IMR-90 (cell line): ENCODE measurements around the gene ASMTL. TPM values are rescaled to one million over a fixed set of nuclear protein-coding genes. Genes with fewer than 3 reads are reported as not detected.

Experiments
- ATAC-seq: fragments of 200-7000 bp; cut with Tn5 transposase; 2 replicates; pipeline ENCODE4 v1.9.1; 2020; ENCODE audit warnings: low read depth, mild to moderate bottlenecking, moderate library complexity
- BruUV-seq: library from RNA; stranded (reverse); fragments of 400-500 nt; replicated peaks from 2 replicates; lab custom pipeline; 2021; lab: Mats Ljungman, UMichigan
- CTCF ChIA-PET: fragments of 300-600 bp; formaldehyde crosslinking; extraction: SDS; loops from one replicate; lab custom pipeline; 2021; ENCODE audit warnings: antibody characterized with exemption; lab: Yijun Ruan, JAX
- POLR2A ChIA-PET: fragments of 300-600 bp; sonication (Branson Sonifier 250); formaldehyde crosslinking; loops from one replicate; lab custom pipeline; 2022; ENCODE audit warnings: antibody characterized with exemption; ENCODE audit not compliant: unreplicated experiment; lab: Charles Lee
- DNase-seq: peaks from one replicate; pipeline ENCODE4 v3.0.0; 2013
- H2AFZ ChIP-seq: replicated peaks from 2 replicates; pipeline ENCODE3; 2013; ENCODE audit warnings: low read length, mild to moderate bottlenecking; ENCODE audit not compliant: poor library complexity
- H2AK5ac ChIP-seq: 2 replicates; pipeline ENCODE4 v1.6.1; 2013; ENCODE audit warnings: low read depth, low read length, inconsistent platforms
- H2AK9ac ChIP-seq: replicated peaks from 2 replicates; pipeline ENCODE3; 2013; ENCODE audit warnings: mild to moderate bottlenecking, low read depth, low read length, moderate library complexity; ENCODE audit not compliant: poor library complexity
- H2BK120ac ChIP-seq: 2 replicates; pipeline ENCODE4 v1.6.1; 2013; ENCODE audit warnings: low read depth, low read length, inconsistent platforms
- H2BK15ac ChIP-seq: 3 replicates; pipeline ENCODE4 v1.6.1; 2013; ENCODE audit warnings: low read depth, low read length, inconsistent platforms
- H2BK20ac ChIP-seq: 2 replicates; pipeline ENCODE4 v1.6.1; 2013; ENCODE audit warnings: low read depth, mild to moderate bottlenecking, inconsistent platforms, low read length, moderate library complexity
- H2BK5ac ChIP-seq: 2 replicates; pipeline ENCODE4 v1.6.1; 2013; ENCODE audit warnings: mild to moderate bottlenecking, low read depth, low read length, inconsistent platforms; ENCODE audit not compliant: poor library complexity, severe bottlenecking
- H3K14ac ChIP-seq: replicated peaks from 2 replicates; pipeline ENCODE4 v1.6.1; 2013; ENCODE audit warnings: low read depth, low read length, inconsistent platforms
- H3K18ac ChIP-seq: 2 replicates; pipeline ENCODE4 v1.6.1; 2013; ENCODE audit warnings: low read depth, low read length, control low read depth
- H3K23ac ChIP-seq: 2 replicates; pipeline ENCODE4 v1.6.1; 2013; ENCODE audit warnings: low read depth, low read length, inconsistent platforms
- H3K27ac ChIP-seq: 2 replicates; pipeline ENCODE4 v1.5.1; 2013; ENCODE audit warnings: mild to moderate bottlenecking, control low read depth, low read length; ENCODE audit not compliant: insufficient read depth
- H3K27me3 ChIP-seq: 2 replicates; pipeline ENCODE4 v1.6.1; 2013; ENCODE audit warnings: low read length; ENCODE audit not compliant: control insufficient read depth, insufficient read depth
- H3K36me3 ChIP-seq: 2 replicates; pipeline ENCODE4 v1.6.1; 2013; ENCODE audit warnings: low read length, mixed read lengths; ENCODE audit not compliant: control insufficient read depth, insufficient read depth
- H3K4ac ChIP-seq: 2 replicates; pipeline ENCODE4 v1.6.1; 2013; ENCODE audit warnings: low read depth, low read length, inconsistent platforms
- H3K4me1 ChIP-seq: 2 replicates; pipeline ENCODE4 v1.6.1; 2013; ENCODE audit warnings: low read length, mixed read lengths; ENCODE audit not compliant: control insufficient read depth, insufficient read depth
- H3K4me2 ChIP-seq: 2 replicates; pipeline ENCODE4 v1.6.1; 2013; ENCODE audit warnings: low read depth, mild to moderate bottlenecking, control low read depth, low read length, moderate library complexity
- H3K4me3 ChIP-seq: 2 replicates; pipeline ENCODE4 v1.5.1; 2013; ENCODE audit warnings: low read depth, mild to moderate bottlenecking, control low read depth, low read length, moderate library complexity; ENCODE audit not compliant: insufficient read depth
- H3K56ac ChIP-seq: 2 replicates; pipeline ENCODE4 v1.6.1; 2013; ENCODE audit warnings: low read length, inconsistent platforms; ENCODE audit not compliant: insufficient read depth; ENCODE audit errors: extremely low read depth
- H3K79me1 ChIP-seq, 2 experiments: 2 replicates each; pipeline ENCODE4 v1.6.1; 2013; ENCODE audit warnings: low read length in 2 of 2, inconsistent platforms in 1 of 2, low read depth in 1 of 2
- H3K9ac ChIP-seq: 2 replicates; pipeline ENCODE4 v1.6.1; 2013; ENCODE audit warnings: low read depth, low read length, control low read depth
- H3K9me1 ChIP-seq: 2 replicates; pipeline ENCODE4 v1.6.1; 2013; ENCODE audit warnings: low read length, inconsistent platforms; ENCODE audit not compliant: insufficient read depth
- H3K9me3 ChIP-seq: 2 replicates; pipeline ENCODE4 v1.6.1; 2013; ENCODE audit warnings: low read length; ENCODE audit not compliant: control insufficient read depth, insufficient read depth
- H4K20me1 ChIP-seq: 2 replicates; pipeline ENCODE4 v1.6.1; 2013; ENCODE audit warnings: low read length, inconsistent platforms; ENCODE audit not compliant: insufficient read depth
- H4K5ac ChIP-seq: 2 replicates; pipeline ENCODE4 v1.6.1; 2013; ENCODE audit warnings: mild to moderate bottlenecking, low read depth, low read length, control low read depth
- H4K8ac ChIP-seq, 2 experiments: 2 replicates each; pipeline ENCODE4 v1.6.1; 2013; ENCODE audit warnings: low read depth in 2 of 2, low read length in 2 of 2, control low read depth in 1 of 2, inconsistent platforms in 1 of 2
- H4K91ac ChIP-seq: 2 replicates; pipeline ENCODE4 v1.6.1; 2013; ENCODE audit warnings: low read depth, low read length, inconsistent platforms; ENCODE audit not compliant: insufficient read depth
- BHLHE40 ChIP-seq: fragments of 150-350 bp; IDR thresholded peaks from 2 replicates; pipeline ENCODE4 v1.6.1; 2016; ENCODE audit warnings: mild to moderate bottlenecking, low read depth, low read length
- CTCF ChIP-seq: conservative IDR thresholded peaks from 2 replicates; pipeline ENCODE4 v1.5.1; 2012; ENCODE audit warnings: mild to moderate bottlenecking, low read depth, low read length, improper control_type of control experiment
- FOS ChIP-seq: fragments of 150-350 bp; IDR thresholded peaks from 2 replicates; pipeline ENCODE4 v1.6.1; 2016; ENCODE audit warnings: low read depth, low read length
- MAFK ChIP-seq: IDR thresholded peaks from 2 replicates; pipeline ENCODE4 v1.6.1; 2012; ENCODE audit warnings: low read depth, low read length, improper control_type of control experiment
- MAZ ChIP-seq: IDR thresholded peaks from 2 replicates; pipeline ENCODE4 v1.6.1; 2012; ENCODE audit warnings: low read depth, mild to moderate bottlenecking, low read length, improper control_type of control experiment, moderate library complexity, borderline replicate concordance
- POLR2A ChIP-seq: IDR thresholded peaks from 2 replicates; pipeline ENCODE4 v1.6.1; 2012; ENCODE audit warnings: mild to moderate bottlenecking, low read depth, low read length
- RCOR1 ChIP-seq: IDR thresholded peaks from 2 replicates; pipeline ENCODE4 v1.6.1; 2012; ENCODE audit warnings: mild to moderate bottlenecking, low read length, improper control_type of control experiment; ENCODE audit not compliant: insufficient replicate concordance
- RFX5 ChIP-seq: IDR thresholded peaks from 2 replicates; pipeline ENCODE4 v1.8.0; 2012; ENCODE audit warnings: low read depth, mild to moderate bottlenecking, low read length, moderate library complexity
- SMC3 ChIP-seq: fragments of 150-350 bp; IDR thresholded peaks from 2 replicates; pipeline ENCODE4 v1.6.1; 2016; ENCODE audit warnings: low read depth, mild to moderate bottlenecking, antibody characterized with exemption, low read length, moderate library complexity
- WGBS, 2 experiments: methylation state at CpG; one replicate each; pipeline versions ENCODE4 v1.1.5 to v1.1.7; 2013; ENCODE audit warnings: missing lambda C conversion rate in 2 of 2; ENCODE audit not compliant: insufficient read length in 1 of 2; ENCODE audit errors: extremely low coverage in 2 of 2; 5-methylcytosine and 5-hydroxymethylcytosine counted together
- dilution Hi-C: fragments of 300-500 bp; cut with HindIII; formaldehyde crosslinking; loops from one replicate; pipeline ENCODE4 v1.14.3; 2018; ENCODE audit warnings: low sequenced_read_pairs; ENCODE audit not compliant: unreplicated experiment
- in situ Hi-C: fragments of 300-500 bp; cut with MboI; formaldehyde crosslinking; loops from 3 replicates; pipeline ENCODE4 v1.14.3; 2019; ENCODE audit warnings: low sequenced_read_pairs, inconsistent platforms, mixed read lengths
- intact Hi-C: fragments of 100-400 bp; cut with micrococcal nuclease; formaldehyde crosslinking; loops from 2 replicates; pipeline ENCODE4 v1.10.0; 2022
- polyA plus RNA-seq, 3 experiments: library from polyadenylated mRNA; depleted of rRNA; stranded (reverse); fragments of >200 nt; gene quantifications; 2 replicates each; pipeline ENCODE4 v1.2.3, GENCODE V29; 2012; ENCODE audit warnings: low replicate concordance in 1 of 3
- total RNA-seq: library from RNA; depleted of rRNA; stranded (reverse); fragments of >200 nt; gene quantifications from 2 replicates; pipeline ENCODE4 v1.2.3, GENCODE V29; 2012

ASMTL gene
- total and polyA plus RNA-seq, 2 of the 4 experiments (the other 2 are of a cell fraction) = 13.4 to 33.4 TPM

GRCh38 chrX:1435241-1435895 lies 17.3 kb downstream of the ASMTL start:
- no peak for TF ChIP-seq MAFK
- TF ChIP-seq FOS = no peak
- TF ChIP-seq RCOR1 = no peak
- no peak for TF ChIP-seq RFX5
- no peak for TF ChIP-seq BHLHE40
- TF ChIP-seq POLR2A = no peak
- TF ChIP-seq CTCF = no peak
- no peak for TF ChIP-seq MAZ
- no peak for TF ChIP-seq SMC3
- Histone ChIP-seq H2BK120ac (no peak overlapping the region), H3K9me1 (no peaks in the 10 kb centered on the region; the same call in 1 of the 2 replicates), H3K4ac (no peak overlapping the region), H3K79me1 (no peaks in the 10 kb centered on the region), H3K36me3 (peaks cover 33% of the 10 kb centered on the region), H4K91ac (no peak overlapping the region), H2AK9ac (no peak overlapping the region), H3K27ac (no peak overlapping the region), H3K9me3 (no peaks in the 10 kb centered on the region), H2AK5ac (no peak overlapping the region), H2BK15ac (no peak overlapping the region), H3K4me3 (no peak overlapping the region), H3K56ac (no peak overlapping the region), H3K14ac (no peak overlapping the region), H2BK20ac (no peak overlapping the region), H2BK5ac (no peak overlapping the region), H4K20me1 (no peaks in the 10 kb centered on the region; the same call in 1 of the 2 replicates), H2AFZ (peak overlapping the region; percentile 21), H3K27me3 (no peaks in the 10 kb centered on the region), H3K9ac (no peak overlapping the region), H4K5ac (no peak overlapping the region), H3K4me2 (no peak overlapping the region), H3K18ac (no peak overlapping the region), H3K4me1 (no peaks in the 10 kb centered on the region), H4K8ac (no peak overlapping the region), H3K23ac (no peak overlapping the region)
- no peak for ATAC-seq
- CTCF ChIA-PET = no interaction called here
- dilution Hi-C loops (no loop called here), intact Hi-C loops (no loop called here), in situ Hi-C loops (no loop called here)
- POLR2A ChIA-PET = no interaction called here
- no TSS peak for BruUV-seq
- WGBS, 2 experiments = 96% methylated on average over 9 of the region's 20 CpGs; no CpG with 5 or more reads in 1 of the 2 experiments
- DNase-seq = no peak
